HG03354 (cell line): Measurements from ENCODE around the gene PRKAR1B.
"Not testable (repeated sequence)": the region's sequence is repeated elsewhere in the genome, so short reads cannot be mapped to it uniquely, and the experiment has no call there.

Experiments
- ATAC-seq: cut with Tn5 transposase; IDR thresholded peaks from one replicate; pipeline ENCODE4 v1.9.1; 2021; ENCODE audit warnings: mild to moderate bottlenecking; ENCODE audit not compliant: unreplicated experiment, poor library complexity, severe bottlenecking

PRKAR1B gene

DNA sequence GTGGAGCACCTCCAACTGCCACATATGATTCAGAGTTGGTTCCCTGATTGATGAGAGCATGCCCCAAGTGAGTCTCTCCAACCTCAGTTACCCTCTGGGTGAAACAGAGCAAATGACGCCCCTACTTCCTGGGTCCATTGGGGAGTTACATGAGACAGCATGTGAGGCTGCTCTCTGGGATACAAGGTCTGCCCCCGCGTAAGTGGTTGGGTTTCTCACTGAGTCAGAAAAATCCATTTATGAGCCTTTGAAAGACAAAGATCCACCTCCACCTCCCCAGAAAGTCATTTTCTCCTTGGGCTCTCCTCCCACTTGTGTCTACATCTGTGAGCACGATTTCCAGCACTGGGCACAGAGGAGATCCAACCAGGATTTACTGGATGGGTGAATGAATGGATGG, 71.3 kb downstream of the PRKAR1B start:
- no peak for ATAC-seq

DNA sequence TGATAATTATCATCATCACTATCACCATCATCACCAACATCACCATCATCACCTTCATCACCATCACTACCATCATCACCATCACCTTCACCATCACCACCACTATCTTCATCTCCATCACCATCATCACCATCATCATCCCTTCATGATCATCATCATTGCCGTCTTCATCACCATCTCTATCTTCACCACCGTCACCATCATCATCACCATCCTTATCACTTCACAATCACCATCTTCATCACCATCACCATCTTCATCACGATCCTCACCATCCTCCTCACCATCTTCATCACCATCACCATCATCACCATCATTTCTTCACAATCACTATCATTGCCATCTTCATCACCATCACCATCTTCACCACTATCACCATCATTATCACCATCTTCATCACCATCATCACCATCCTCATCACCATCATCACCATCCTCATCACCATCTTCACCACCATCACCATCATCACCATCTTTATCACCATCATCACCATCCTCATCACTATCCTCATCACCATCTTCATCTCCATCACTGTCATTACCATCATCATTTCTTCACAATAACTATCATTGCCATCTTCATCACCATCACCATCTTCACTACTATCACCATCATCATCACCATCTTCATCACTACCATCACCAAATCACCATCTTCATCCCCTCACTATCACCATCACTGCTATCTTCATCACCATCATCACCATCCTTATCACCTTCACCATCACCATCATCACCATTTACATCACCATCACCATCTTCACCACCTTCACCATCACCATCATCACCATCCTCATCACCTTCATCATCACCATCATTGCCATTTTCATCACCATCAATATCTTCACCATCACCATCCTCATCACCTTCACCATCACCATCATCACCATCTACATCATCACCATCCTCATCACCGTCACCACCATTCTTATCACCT, 73.0 kb downstream of the PRKAR1B start:
- ATAC-seq: no peak

DNA sequence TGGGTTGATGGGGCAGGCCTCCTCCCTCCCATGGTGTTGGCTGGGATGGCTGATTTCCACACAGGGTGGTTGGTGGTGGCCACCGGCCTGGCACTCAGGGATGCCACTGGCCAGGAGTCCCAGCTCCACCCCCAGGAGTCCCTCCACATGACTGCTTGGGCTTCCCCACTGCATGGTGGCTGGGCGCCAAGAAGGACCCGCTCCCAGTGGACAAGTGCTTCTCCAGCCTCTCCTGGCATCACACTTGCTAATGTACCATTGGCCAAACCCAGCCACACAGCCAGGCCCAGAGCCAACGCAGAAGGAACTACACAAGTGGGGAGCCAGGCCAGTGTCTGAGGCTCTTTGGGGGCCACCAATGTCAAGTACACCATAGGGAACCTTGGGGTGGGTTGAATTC, 74.2 kb downstream of the PRKAR1B start:
- ATAC-seq: no peak

DNA sequence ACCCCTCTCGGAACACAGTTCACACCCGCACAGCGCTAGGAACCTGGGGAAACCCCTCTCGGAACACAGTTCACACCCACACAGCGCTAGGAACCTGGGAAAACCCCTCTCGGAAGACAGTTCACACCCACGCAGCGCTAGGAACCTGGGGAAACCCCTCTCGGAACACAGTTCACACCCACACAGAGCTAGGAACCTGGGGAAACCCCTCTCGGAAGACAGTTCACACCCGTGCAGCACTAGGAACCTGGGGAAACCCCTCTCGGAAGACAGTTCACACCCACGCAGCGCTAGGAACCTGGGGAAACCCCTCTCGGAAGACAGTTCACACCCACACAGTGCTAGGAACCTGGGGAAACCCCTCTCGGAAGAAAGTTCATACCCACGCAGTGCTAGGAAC, 74.9 kb downstream of the PRKAR1B start:
- ATAC-seq: not testable (repeated sequence)

DNA sequence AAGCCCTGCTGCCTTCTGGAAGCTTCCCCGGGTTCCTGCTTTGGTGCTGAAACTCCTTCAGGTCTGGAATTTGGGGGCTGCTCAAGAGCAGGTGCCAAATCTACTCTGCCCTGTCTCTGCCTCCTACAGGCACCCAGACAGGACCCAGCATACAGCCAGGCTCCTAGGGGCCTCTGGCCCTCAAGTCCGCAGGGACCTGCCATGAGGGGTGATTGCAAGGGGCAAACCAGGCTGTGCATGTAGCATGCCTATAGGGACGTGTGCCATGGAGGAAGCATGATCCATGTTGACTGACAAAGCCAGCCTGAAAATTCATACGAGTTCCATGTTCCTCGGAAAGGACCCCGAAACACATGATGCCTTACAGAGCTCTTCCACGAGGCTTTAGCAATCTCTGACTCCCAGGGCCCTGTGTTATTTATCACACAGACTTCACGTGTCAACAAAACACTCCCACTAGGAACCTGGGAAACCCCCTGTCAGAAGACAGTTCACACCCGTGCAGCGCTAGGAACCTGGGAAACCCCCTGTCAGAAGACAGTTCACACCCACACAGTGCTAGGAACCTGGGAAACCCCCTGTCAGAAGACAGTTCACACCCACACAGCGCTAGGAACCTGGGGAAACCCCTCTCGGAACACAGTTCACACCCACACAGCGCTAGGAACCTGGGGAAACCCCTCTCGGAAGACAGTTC, 75.9 kb downstream of the PRKAR1B start:
- ATAC-seq: no peak

DNA sequence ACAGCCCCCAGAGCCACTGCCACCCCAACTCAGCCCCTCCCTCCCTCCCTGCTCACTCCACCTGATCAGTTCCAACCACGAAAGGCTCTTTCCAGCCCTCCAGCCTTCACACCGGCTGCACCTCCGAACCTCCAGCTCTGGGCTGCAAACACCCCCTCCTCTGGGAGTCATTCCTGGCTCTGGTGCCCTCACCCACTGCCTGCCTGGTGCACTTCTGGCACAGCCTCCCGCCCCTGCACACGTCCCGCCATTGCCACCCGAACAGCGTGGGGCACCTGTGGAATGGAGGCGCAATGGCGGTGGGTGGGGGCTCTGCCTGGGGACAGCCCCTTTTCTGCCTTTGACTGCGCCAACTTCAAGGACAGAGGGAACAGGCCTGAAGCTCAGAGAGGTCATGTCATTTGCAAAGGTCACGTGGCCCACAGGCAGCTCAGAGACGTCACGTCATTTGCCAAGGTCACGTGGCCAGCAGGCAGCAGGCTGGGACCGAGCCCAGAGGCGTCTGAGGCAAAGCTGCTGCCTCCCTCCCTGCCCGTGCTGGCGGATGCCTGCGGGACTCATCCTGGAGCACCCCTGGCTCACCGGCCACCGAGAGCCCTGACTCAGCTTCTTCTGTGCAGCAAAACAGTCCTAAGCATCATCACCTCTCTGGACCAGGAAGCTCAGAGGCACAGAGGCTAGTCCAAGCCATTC, 76.6 kb downstream of the PRKAR1B start:
- no peak for ATAC-seq

DNA sequence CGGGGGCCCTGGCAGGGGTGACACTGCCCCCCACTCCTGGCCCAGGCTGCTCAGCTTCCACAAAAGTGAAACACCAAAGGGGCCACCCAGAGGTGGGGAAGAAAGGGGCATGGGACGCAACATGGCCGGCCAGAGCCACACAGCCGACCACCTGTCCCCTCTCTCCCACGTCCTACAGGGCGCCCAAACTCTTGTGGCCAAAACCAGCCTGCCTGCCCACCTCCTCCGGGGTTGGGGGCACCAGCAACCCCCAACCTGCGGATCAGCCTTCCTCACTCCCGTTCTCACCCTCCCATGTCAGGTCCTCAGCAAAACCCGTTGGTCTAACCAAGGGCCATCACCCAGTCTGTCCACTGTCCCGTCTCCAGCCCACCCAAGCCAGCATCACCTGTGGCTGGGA, 80.1 kb downstream of the PRKAR1B start:
- no peak for ATAC-seq

DNA sequence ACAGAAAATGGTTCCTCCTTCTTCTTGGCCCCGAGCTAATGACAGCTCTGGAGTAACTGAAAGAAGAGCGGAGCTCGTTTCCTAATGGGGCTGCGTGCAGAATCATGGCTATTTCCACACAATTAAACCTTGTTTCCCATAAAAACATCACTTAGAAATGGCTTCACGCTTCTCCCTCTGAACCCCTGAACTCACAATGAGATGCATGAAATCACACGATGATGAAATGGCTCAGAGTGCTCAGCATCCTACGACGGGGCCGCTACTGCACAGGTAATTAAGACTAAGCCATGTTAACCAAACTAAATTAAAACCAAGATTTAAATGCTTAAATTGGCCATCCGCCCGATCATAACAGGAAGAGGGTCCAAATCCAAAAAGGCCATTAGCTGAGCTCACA, 80.6 kb downstream of the PRKAR1B start:
- ATAC-seq: no peak

DNA sequence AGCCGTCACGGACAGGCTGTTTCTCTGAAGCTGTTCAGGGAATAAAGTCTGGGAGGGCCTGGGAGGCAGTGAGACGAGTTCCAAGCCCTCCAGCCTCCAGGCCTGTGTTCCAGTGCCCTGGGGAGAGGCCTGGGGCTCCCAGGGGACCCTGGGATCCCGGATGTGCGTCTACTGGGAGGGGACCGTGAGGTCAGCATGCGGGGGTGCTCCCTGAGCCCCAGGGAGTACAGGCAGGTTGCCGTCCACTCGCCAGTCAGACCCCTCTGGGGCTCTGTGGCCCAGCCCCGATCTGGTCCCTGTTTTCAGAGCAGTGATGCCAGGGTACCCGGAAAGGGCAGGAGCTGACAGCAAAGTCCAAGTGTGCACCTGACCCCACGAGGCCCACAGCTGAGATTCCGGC, 81.5 kb downstream of the PRKAR1B start:
- no peak for ATAC-seq

DNA sequence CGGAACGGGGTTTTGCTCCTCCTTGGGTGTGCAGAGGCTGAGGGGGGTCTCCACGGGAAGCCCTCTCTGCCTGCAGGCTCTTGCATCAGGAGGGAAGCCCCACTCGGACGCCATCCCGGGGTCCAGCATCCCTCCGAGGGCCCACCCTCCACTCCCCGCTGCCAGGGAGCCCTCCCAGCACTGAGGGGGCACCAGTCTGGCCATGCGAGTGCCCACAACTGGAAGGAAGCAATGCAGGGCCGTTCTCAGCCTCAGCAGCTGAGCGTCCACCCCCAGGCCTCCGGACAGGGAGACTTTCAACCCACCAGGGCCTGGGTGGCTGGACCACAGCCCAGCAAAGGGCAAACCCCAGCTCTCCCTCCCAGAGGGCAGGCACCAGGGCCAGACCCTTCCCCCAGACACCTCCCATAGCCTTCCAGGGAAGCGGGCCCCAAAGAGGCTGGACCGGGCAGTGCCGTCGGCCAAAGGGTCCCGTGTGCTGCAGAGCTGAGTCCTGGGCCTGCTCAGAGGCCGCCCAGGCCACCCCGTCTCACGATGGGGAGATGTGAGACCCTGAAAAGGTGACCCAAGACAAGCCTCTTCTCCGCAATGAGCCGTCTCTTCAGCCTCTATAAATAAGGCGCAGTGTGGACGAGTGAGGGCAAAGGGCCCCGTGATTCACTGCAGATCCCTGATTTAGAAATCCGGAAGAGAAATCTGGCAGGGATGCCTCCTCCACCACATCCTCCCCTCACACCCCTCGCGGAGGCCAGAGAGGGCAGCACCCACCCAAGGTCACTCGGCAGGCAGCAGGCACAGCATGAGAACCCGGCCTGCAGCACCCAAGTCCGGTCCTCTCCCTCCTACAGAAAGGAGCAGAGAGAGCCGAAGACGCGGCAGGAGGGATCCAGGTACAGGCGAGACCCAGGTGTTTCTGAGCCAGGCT, 82.4 kb downstream of the PRKAR1B start:
- ATAC-seq: no peak

DNA sequence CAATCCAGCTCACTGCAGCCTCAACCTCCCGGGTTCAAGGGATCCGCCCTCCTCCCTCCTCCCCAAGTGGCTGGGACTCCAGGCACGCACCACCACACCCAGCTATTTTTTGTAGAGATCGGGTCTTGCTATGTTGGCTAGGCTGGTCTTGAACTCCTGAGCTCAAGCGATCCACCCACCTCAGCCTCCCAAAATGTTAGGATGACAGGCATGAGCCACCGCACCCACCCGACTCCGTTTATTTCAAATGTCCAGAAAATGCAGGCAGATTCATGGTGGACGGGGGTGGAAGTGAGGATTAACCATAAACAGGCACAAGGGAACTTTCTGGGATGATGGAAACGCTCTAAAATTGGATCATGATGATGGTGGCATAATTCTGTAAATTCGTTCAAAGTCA, 85.1 kb downstream of the PRKAR1B start:
- ATAC-seq: no peak

DNA sequence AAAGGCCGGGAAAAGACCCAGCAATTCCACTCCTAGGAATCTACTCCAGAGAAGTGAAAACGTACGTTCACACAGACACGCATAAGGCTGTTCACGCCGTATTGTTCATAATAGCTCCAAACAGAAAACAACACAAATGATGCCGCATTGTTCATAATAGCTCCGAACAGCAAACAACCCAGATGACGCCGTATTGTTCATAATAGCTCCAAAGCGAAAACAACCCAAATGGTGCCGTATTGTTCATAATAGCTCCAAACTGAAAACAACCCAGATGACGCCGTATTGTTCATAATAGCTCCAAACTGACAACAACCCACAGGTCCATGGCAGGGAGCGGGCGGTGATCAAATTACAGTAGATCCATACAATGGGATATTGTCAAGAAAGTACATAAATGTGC, 85.8 kb downstream of the PRKAR1B start:
- ATAC-seq: no peak

DNA sequence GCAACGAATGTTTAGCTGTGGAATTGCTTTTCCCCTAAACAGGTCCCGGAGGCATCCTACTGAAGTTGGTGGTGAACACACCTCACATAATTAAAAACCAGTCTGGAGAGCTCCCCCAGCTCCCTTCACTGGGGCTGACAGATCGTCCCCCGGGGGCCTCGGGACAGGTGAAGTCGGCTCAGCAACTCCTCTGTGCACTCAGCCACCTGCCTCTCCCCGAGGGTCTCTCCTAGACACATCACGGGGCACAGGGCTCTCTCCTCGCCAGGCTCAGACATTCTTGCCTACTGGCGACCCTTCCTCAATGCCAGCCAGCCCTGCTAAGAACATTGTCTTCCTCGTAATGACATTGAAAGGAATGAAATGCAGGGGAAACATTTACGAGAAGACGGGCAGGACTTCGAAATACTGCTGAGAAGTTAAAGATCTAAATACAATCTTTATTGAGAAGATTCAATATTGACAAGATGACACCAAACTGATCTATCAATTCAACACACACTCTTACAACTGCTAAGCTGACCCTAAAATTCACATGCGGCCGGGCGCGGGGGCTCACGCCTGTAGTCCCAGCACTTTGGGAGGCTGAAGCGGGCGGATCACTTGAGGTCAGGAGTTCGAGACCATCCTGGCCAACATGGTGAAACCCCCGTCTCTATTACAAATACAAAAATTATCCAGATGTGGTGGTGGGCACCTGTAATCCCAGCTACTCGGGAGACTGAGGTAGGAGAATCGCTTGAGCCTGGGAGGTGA, 88.6 kb downstream of the PRKAR1B start:
- ATAC-seq: no peak

DNA sequence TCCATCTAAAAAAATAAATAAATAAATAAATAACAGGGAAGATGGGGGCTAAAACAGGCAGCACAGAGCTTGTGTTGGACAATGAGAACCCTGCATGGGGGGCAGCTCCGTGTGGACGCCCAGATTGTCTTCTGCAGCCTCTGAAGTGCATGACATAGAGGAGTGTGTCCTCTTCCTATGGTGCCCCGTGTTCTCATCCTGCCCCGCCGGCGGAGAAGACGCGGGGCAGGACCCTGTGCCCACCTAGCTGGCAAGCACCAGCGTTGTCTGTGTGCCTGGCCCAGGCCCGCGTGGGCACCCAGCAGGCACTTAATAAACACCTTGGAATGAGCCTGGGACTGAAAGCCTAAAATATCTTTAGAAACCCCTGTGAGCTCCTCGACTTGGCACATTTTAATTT, 89.3 kb downstream of the PRKAR1B start:
- ATAC-seq: no peak

DNA sequence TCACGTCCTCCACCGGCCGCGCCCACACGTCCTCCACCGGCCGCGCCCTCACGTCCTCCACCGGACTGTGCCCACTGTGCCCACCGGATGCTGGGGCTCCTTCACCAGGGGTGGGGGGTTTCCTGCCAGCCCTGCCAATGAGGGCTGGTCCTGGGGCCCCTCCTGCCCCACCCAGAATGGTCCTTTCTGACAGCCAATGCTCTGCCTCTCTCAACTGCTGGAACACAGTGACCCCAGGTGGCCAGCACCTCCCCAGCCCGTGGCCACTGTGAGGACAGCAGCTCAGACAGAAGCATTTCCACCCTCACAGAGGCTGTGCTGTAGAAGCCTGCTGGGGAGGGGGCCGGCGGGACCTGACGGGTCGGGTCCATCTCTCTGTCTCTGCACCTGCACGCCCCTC, 90.7 kb downstream of the PRKAR1B start:
- no peak for ATAC-seq

DNA sequence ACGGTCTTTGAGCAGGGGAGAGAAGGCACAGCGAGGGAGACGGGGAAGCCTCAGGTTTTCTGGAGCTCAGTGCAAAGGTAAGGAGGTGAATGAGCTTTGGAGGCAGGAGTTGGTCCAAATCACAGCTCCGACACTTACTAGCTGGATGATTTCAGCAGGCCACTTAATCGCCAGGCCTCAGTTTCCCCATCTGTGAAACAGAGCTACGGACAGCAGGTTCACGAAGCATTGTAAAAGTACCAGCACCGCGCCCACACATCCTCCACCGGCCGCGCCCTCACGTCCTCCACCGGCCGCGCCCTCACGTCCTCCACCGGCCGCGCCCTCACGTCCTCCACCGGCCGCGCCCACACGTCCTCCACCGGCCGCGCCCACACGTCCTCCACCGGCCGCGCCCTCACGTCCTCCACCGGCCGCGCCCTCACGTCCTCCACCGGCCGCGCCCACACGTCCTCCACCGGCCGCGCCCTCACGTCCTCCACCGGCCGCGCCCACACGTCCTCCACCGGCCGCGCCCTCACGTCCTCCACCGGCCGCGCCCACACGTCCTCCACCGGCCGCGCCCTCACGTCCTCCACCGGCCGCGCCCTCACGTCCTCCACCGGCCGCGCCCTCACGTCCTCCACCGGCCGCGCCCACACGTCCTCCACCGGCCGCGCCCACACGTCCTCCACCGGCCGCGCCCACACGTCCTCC, 91.2 kb downstream of the PRKAR1B start:
- not testable (repeated sequence) for ATAC-seq

DNA sequence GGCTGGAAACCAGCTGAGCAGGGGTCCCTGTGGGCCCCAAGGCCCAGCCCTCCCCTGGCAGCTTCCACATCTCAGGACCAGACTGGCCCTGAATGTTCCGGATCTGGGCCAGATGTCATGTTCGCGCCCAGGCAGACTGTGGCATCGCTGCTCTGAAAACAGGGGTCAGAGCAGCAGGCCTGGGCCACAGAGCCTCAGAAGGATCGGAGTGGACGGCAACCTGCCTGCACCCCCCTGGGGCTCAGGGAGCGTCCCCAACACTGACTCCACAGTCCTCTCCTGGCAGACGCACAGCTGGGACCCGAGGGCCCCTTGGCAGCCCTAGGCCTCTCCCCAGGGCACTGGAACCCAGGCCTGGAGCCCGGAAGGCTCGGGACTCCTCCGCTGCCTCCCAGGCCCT, 91.9 kb downstream of the PRKAR1B start:
- no peak for ATAC-seq

DNA sequence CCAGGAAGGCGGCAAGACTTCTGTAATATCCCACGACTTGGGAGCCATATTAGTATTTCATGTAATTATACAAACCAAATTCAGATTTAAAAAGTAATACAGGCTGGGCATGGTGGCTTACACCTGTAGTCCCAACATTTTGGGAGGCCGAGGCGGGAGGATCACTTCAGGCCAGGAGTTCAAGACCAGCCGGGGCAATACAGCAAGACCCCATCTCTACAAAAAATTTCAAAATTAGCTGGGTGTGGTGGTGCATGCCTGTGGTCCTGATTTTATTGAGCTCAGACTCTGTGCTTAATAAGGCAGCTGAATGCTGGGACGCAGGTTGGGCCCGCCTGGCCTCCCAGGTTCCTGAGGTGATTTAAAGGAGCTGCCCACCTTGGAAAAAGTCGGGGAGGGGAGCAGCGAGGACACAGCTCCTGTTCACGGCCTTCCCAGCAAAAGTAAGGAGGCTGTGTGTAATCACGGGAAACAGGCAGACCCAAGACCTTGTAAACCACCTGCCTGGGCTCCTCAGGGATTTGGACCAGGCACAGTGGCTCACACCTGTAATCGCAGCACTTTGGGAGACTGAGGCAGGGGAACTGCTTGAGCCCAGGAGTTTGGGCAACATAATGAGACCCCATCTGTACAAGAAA, 93.6 kb downstream of the PRKAR1B start:
- ATAC-seq: no peak
